Measurements from ENCODE around the gene RAB27A.
A peak's percentile ranks its signal among the peaks of the same experiment; 100 is the strongest.
"Not testable (repeated sequence)": the region's sequence is repeated elsewhere in the genome, so short reads cannot be mapped to it uniquely, and the experiment has no call there.

The RAB27A gene

GRCh38 chr15:55286442-55287189 is 3.0 kb downstream of the RAB27A start:
- H3K9ac ChIP-seq (ENCODE audit: low read length); H3K79me1 ChIP-seq (ENCODE audit: low read length); H3K79me2 ChIP-seq (ENCODE audit: control insufficient read depth, insufficient read depth, low read length); H3K4me2 ChIP-seq (ENCODE audit: low read length); H2BK15ac ChIP-seq (replicated peaks; ENCODE audit: low read depth); H3K36me3 ChIP-seq (ENCODE audit: control insufficient read depth, insufficient read depth, low read length); H4K5ac ChIP-seq (ENCODE audit: low read length); H3K4ac ChIP-seq (ENCODE audit: low read depth, low read length); DNase-seq; H4K8ac ChIP-seq (ENCODE audit: low read depth, low read length); H3K27ac ChIP-seq (ENCODE audit: low read depth, low read length); H3K56ac ChIP-seq (ENCODE audit: low read length); H2BK5ac ChIP-seq (ENCODE audit: low read length); H3K4me3 ChIP-seq (ENCODE audit: low read length); H3K27me3 ChIP-seq (ENCODE audit: insufficient read depth, low read length, poor library complexity); H3K23ac ChIP-seq (ENCODE audit: low read length); H2BK120ac ChIP-seq (ENCODE audit: low read depth, low read length); H3K18ac ChIP-seq (ENCODE audit: low read length); H3K4me1 ChIP-seq (ENCODE audit: control insufficient read depth, low read depth, low read length); H2AK5ac ChIP-seq (ENCODE audit: low read length): not testable (repeated sequence)
- WGBS (ENCODE audit: extremely low coverage, insufficient coverage, low lambda C conversion rate): no CpG with 5 or more reads among the region's 10 CpGs

- no peaks in the 10 kb centered on the region for H3K27me3 ChIP-seq (ENCODE audit: insufficient read depth, low read length, poor library complexity)
- no peak overlapping the region for H3K23ac ChIP-seq (ENCODE audit: low read length)
- no peak overlapping the region for H3K4me3 ChIP-seq (ENCODE audit: low read length)
- no peak overlapping the region for H2BK120ac ChIP-seq (ENCODE audit: low read depth, low read length)
- no peak overlapping the region for H2AK5ac ChIP-seq (ENCODE audit: low read length)
- H3K18ac ChIP-seq (ENCODE audit: low read length): no peak overlapping the region
- H2BK15ac ChIP-seq (replicated peaks; ENCODE audit: low read depth): no peak overlapping the region
- H3K9ac ChIP-seq (ENCODE audit: low read length): no peak overlapping the region
- WGBS (ENCODE audit: extremely low coverage, insufficient coverage, low lambda C conversion rate): no CpG with 5 or more reads among the region's 1 CpG
- no peak overlapping the region for H3K27ac ChIP-seq (ENCODE audit: low read depth, low read length)
- DNase-seq: no peak
- H3K36me3 ChIP-seq (ENCODE audit: control insufficient read depth, insufficient read depth, low read length): no peaks in the 10 kb centered on the region
- H3K4me2 ChIP-seq (ENCODE audit: low read length): no peak overlapping the region
- no peak overlapping the region for H2BK5ac ChIP-seq (ENCODE audit: low read length)
- H3K56ac ChIP-seq (ENCODE audit: low read length): no peak overlapping the region
- H3K79me2 ChIP-seq (ENCODE audit: control insufficient read depth, insufficient read depth, low read length): no peaks in the 10 kb centered on the region
- H3K4me1 ChIP-seq (ENCODE audit: control insufficient read depth, low read depth, low read length): peaks cover 4% of the 10 kb centered on the region
- no peak overlapping the region for H3K4ac ChIP-seq (ENCODE audit: low read depth, low read length)
- H3K79me1 ChIP-seq (ENCODE audit: low read length): no peaks in the 10 kb centered on the region
- no peak overlapping the region for H4K8ac ChIP-seq (ENCODE audit: low read depth, low read length)
- H4K5ac ChIP-seq (ENCODE audit: low read length): no peak overlapping the region
These were observed 5.2 kb downstream of the RAB27A start for GRCh38 chr15:55284426-55284825.

- Histone ChIP-seq H2BK15ac (replicated peaks; ENCODE audit: low read depth) (no peak overlapping the region), H3K4ac (ENCODE audit: low read depth, low read length) (no peak overlapping the region), H4K5ac (ENCODE audit: low read length) (no peak overlapping the region), H3K18ac (ENCODE audit: low read length) (no peak overlapping the region), H2BK120ac (ENCODE audit: low read depth, low read length) (no peak overlapping the region), H2AK5ac (ENCODE audit: low read length) (no peak overlapping the region), H3K4me2 (ENCODE audit: low read length) (no peak overlapping the region), H3K56ac (ENCODE audit: low read length) (no peak overlapping the region), H3K23ac (ENCODE audit: low read length) (no peak overlapping the region), H3K79me1 (ENCODE audit: low read length) (no peaks in the 10 kb centered on the region), H3K4me1 (ENCODE audit: control insufficient read depth, low read depth, low read length) (peaks cover 4% of the 10 kb centered on the region), H4K8ac (ENCODE audit: low read depth, low read length) (no peak overlapping the region), H3K27me3 (ENCODE audit: insufficient read depth, low read length, poor library complexity) (no peaks in the 10 kb centered on the region), H3K4me3 (ENCODE audit: low read length) (no peak overlapping the region), H2BK5ac (ENCODE audit: low read length) (no peak overlapping the region), H3K79me2 (ENCODE audit: control insufficient read depth, insufficient read depth, low read length) (no peaks in the 10 kb centered on the region), H3K9ac (ENCODE audit: low read length) (no peak overlapping the region), H3K36me3 (ENCODE audit: control insufficient read depth, insufficient read depth, low read length) (no peaks in the 10 kb centered on the region), H3K27ac (ENCODE audit: low read depth, low read length) (no peak overlapping the region)
- WGBS (ENCODE audit: extremely low coverage, insufficient coverage, low lambda C conversion rate): no CpG with 5 or more reads among the region's 6 CpGs
- DNase-seq: no peak
These were observed 6.0 kb downstream of the RAB27A start for GRCh38 chr15:55283379-55284147.

- H3K79me2 ChIP-seq (ENCODE audit: control insufficient read depth, insufficient read depth, low read length): no peaks in the 10 kb centered on the region
- no peak overlapping the region for H3K23ac ChIP-seq (ENCODE audit: low read length)
- no peak overlapping the region for H3K4me3 ChIP-seq (ENCODE audit: low read length)
- peak; percentile 5 for DNase-seq
- H3K27ac ChIP-seq (ENCODE audit: low read depth, low read length): no peak overlapping the region
- no peaks in the 10 kb centered on the region for H3K27me3 ChIP-seq (ENCODE audit: insufficient read depth, low read length, poor library complexity)
- H3K79me1 ChIP-seq (ENCODE audit: low read length): no peaks in the 10 kb centered on the region
- peak overlapping the region; percentile 51 for H3K56ac ChIP-seq (ENCODE audit: low read length)
- no peak overlapping the region for H3K4me2 ChIP-seq (ENCODE audit: low read length)
- H2BK15ac ChIP-seq (replicated peaks; ENCODE audit: low read depth): no peak overlapping the region
- H4K8ac ChIP-seq (ENCODE audit: low read depth, low read length): no peak overlapping the region
- no peak overlapping the region for H3K18ac ChIP-seq (ENCODE audit: low read length)
- H4K5ac ChIP-seq (ENCODE audit: low read length): no peak overlapping the region
- peaks cover 4% of the 10 kb centered on the region for H3K4me1 ChIP-seq (ENCODE audit: control insufficient read depth, low read depth, low read length)
- no CpG with 5 or more reads among the region's 5 CpGs for WGBS (ENCODE audit: extremely low coverage, insufficient coverage, low lambda C conversion rate)
- no peak overlapping the region for H2AK5ac ChIP-seq (ENCODE audit: low read length)
- H3K9ac ChIP-seq (ENCODE audit: low read length): no peak overlapping the region
- no peak overlapping the region for H2BK5ac ChIP-seq (ENCODE audit: low read length)
- no peak overlapping the region for H3K4ac ChIP-seq (ENCODE audit: low read depth, low read length)
- H2BK120ac ChIP-seq (ENCODE audit: low read depth, low read length): no peak overlapping the region
- no peaks in the 10 kb centered on the region for H3K36me3 ChIP-seq (ENCODE audit: control insufficient read depth, insufficient read depth, low read length)
These were observed 7.3 kb downstream of the RAB27A start for GRCh38 chr15:55282284-55282833.

- no peak for DNase-seq
- H3K9ac ChIP-seq (ENCODE audit: low read length): no peak overlapping the region
These were observed 7.9 kb downstream of the RAB27A start for GRCh38 chr15:55281517-55282228.

More at GRCh38 chr15:55281517-55282228, 7.9 kb downstream of the RAB27A start:
- H3K23ac ChIP-seq (ENCODE audit: low read length): no peak overlapping the region
- no peaks in the 10 kb centered on the region for H3K79me2 ChIP-seq (ENCODE audit: control insufficient read depth, insufficient read depth, low read length)
- no peak overlapping the region for H3K27ac ChIP-seq (ENCODE audit: low read depth, low read length)
- H2BK5ac ChIP-seq (ENCODE audit: low read length): no peak overlapping the region
- H3K18ac ChIP-seq (ENCODE audit: low read length): no peak overlapping the region
- no peaks in the 10 kb centered on the region for H3K79me1 ChIP-seq (ENCODE audit: low read length)
- peaks cover 4% of the 10 kb centered on the region for H3K4me1 ChIP-seq (ENCODE audit: control insufficient read depth, low read depth, low read length)
- H2AK5ac ChIP-seq (ENCODE audit: low read length): no peak overlapping the region
- no peak overlapping the region for H2BK120ac ChIP-seq (ENCODE audit: low read depth, low read length)
- H3K36me3 ChIP-seq (ENCODE audit: control insufficient read depth, insufficient read depth, low read length): no peaks in the 10 kb centered on the region
- H3K4ac ChIP-seq (ENCODE audit: low read depth, low read length): no peak overlapping the region
- H3K27me3 ChIP-seq (ENCODE audit: insufficient read depth, low read length, poor library complexity): no peaks in the 10 kb centered on the region
- H2BK15ac ChIP-seq (replicated peaks; ENCODE audit: low read depth): no peak overlapping the region
- H3K56ac ChIP-seq (ENCODE audit: low read length): no peak overlapping the region
- no peak overlapping the region for H4K8ac ChIP-seq (ENCODE audit: low read depth, low read length)
- H4K5ac ChIP-seq (ENCODE audit: low read length): no peak overlapping the region
- no peak overlapping the region for H3K4me2 ChIP-seq (ENCODE audit: low read length)
- H3K4me3 ChIP-seq (ENCODE audit: low read length): no peak overlapping the region
